Esophagus muscularis mucosa (tissue), 3 donors: ENCODE results near the gene DNAH12.

ENCODE experiments used
- CTCF ChIP-seq, 3 experiments: fragments of 200-600 bp in 2 of 3; fragments of 450-650 bp in 1 of 3; sonication (generic) in 2 of 3; IDR thresholded peaks; one replicate each; pipeline ENCODE4 v1.5.1; 2017 to 2019; ENCODE audit warnings: antibody characterized with exemption in 3 of 3, mild to moderate bottlenecking in 2 of 3, moderate library complexity in 1 of 3
- POLR2A ChIP-seq: fragments of 450-650 bp; IDR thresholded peaks from one replicate; pipeline ENCODE4 v1.6.1; 2017; ENCODE audit warnings: antibody characterized with exemption, moderate library complexity, mild to moderate bottlenecking, low read depth
- POLR2AphosphoS5 ChIP-seq, 2 donors: sonication (generic); formaldehyde crosslinking; IDR thresholded peaks; one replicate each; pipeline ENCODE4 v1.6.1; 2017; ENCODE audit warnings: antibody characterized with exemption in 2 of 2

DNA sequence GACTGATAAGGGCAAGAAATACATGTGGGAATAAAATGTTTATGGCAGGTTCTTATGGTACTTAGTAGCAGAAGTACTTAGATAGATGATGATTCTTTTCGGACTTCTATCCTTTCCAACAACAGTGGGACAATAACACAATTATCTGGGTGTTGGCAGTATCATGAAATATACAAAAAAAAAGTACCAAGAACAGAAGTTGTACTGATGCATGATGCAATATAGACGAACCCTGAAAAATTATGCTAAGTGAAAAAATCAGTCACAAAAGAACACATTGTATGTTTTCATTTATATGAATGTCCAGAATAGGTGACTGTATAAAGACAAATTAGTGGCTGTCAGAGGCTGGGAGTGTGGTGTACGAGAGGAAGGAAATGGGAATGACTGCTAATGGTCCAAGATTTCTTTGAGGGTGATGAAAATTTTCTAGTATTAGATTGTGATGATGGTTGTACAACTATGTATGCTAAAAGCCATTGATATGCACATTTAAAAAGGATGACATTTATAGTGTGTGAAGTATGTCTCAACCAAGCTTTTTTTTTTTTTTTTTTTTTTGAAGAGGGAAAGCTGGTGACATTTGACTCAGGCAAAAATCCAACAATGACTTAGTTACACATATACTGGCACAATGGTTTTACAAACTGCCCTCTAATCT, 32.0 kb upstream of the DNAH12 start:
- TF ChIP-seq POLR2A (no peak), CTCF (IDR thresholded peaks at IDR 0.05) (no peak), POLR2AphosphoS5 (IDR thresholded peaks at IDR 0.05) (no peak)
